ENCODE results near the gene VPS4B. TPM values are rescaled to one million over a fixed set of nuclear protein-coding genes. Genes with fewer than 3 reads are reported as not detected.
A peak's percentile ranks its signal among the peaks of the same experiment; 100 is the strongest.
"Not testable (repeated sequence)": the region's sequence is repeated elsewhere in the genome, so short reads cannot be mapped to it uniquely, and the experiment has no call there.

VPS4B gene
- total and polyA plus RNA-seq, 2 donors (not counting 1 experiment from before 2014, with no cell fraction given) = 14.5 to 93.9 TPM

DNA sequence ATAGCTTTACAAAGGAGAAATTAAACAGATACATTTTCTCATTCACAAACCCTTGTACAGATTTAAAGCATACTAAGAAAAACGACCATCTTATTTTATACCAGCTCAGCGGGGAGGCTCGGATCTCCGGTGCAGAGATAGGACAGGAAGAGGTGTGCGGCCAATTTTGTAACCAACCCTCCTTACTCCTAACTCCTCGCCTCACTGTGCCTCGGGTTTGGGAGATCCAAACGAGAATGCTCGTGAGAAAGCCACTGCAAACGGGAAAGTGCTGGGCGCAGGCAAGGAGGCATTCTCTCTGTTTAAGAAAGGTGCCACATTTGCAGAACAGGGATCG, 56.4 kb downstream of the VPS4B start:
- Histone ChIP-seq H3K27ac (ENCODE audit: low read length in 2 of 2) (peak overlapping the region in 1 of 2 donors; percentile 70), H2AFZ (ENCODE audit: insufficient read depth, low read depth, low read length, poor library complexity, severe bottlenecking) (peak overlapping the region; percentile 96), H3K4me2 (replicated peaks; ENCODE audit: low read depth, low read length, poor library complexity, severe bottlenecking) (peak overlapping the region; percentile 73), H3K36me3 (replicated peaks in 1 of 2; ENCODE audit: control extremely low read depth in 1 of 2, control insufficient read depth in 1 of 2, extremely low read depth in 1 of 2, insufficient read depth in 2 of 2, low read length in 1 of 2) (peaks cover 0 to 4% of the 10 kb centered on the region in 2 experiments), H3K9me3 (ENCODE audit: control extremely low read depth in 1 of 3, control insufficient read depth in 2 of 3, insufficient read depth in 1 of 3, low read length in 2 of 3) (no peaks in the 10 kb centered on the region), H3K79me2 (ENCODE audit: control insufficient read depth, insufficient read depth, low read length) (peaks cover 3% of the 10 kb centered on the region), H3K27me3 (replicated peaks in 1 of 4; ENCODE audit: control extremely low read depth in 1 of 4, control insufficient read depth in 3 of 4, insufficient read depth in 4 of 4, low read length in 3 of 4) (no peaks in the 10 kb centered on the region), H4K20me1 (ENCODE audit: control insufficient read depth, insufficient read depth, low read length, poor library complexity, severe bottlenecking) (no peaks in the 10 kb centered on the region), H3K4me3 (ENCODE audit: control extremely low read depth in 1 of 5, extremely low read depth in 1 of 5, insufficient read depth in 1 of 5, low read depth in 2 of 5, low read length in 4 of 5) (peak overlapping the region; percentile 68 to 94 (median 85)), H3K9ac (ENCODE audit: low read length) (peak overlapping the region; percentile 83), H3K4me1 (ENCODE audit: control insufficient read depth in 2 of 2, insufficient read depth in 2 of 2, low read length in 2 of 2) (peaks cover 11 to 13% of the 10 kb centered on the region in 2 donors)
- ChIA-PET POLR2A (interaction anchor here (1.5 kb wide), 1 partner anchor 56 kb away, joined by 4 read pairs; the partner anchor contains the start of gene VPS4B), CTCF (interaction anchor here (1.1 to 1.5 kb wide), 2 partner anchors 43 to 57 kb away, joined by 3 to 5 read pairs; partner anchors contain the start of gene VPS4B)
- DNase-seq (no peak), ATAC-seq (ENCODE audit: low read depth) (no peak)
- 12% methylated on average over 10 of the region's 12 CpGs for WGBS (ENCODE audit: insufficient coverage)
- Mint-ChIP-seq H3K9me3 (ENCODE audit: insufficient read depth) (peaks cover 2% of the 10 kb centered on the region), H3K27me3 (no peaks in the 10 kb centered on the region), H3K27ac (peak overlapping the region; percentile 54), H3K4me1 (peaks cover 26% of the 10 kb centered on the region), H3K4me3 (peak overlapping the region; percentile 90)
- TF ChIP-seq, protein P1, sequence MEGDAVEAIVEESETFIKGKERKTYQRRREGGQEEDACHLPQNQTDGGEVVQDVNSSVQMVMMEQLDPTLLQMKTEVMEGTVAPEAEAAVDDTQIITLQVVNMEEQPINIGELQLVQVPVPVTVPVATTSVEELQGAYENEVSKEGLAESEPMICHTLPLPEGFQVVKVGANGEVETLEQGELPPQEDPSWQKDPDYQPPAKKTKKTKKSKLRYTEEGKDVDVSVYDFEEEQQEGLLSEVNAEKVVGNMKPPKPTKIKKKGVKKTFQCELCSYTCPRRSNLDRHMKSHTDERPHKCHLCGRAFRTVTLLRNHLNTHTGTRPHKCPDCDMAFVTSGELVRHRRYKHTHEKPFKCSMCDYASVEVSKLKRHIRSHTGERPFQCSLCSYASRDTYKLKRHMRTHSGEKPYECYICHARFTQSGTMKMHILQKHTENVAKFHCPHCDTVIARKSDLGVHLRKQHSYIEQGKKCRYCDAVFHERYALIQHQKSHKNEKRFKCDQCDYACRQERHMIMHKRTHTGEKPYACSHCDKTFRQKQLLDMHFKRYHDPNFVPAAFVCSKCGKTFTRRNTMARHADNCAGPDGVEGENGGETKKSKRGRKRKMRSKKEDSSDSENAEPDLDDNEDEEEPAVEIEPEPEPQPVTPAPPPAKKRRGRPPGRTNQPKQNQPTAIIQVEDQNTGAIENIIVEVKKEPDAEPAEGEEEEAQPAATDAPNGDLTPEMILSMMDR (IDR thresholded peaks at IDR 0.05) = no peak
- TF ChIP-seq EZH2 (IDR thresholded peaks at IDR 0.05; ENCODE audit: borderline replicate concordance, insufficient read depth, low read depth, low read length, poor library complexity, severe bottlenecking) = no peak
- intact Hi-C loops (cut with micrococcal nuclease) = loop anchor here (2.0 to 5.0 kb wide), 3 partner anchors 45 to 1179 kb away; partner anchors contain the start of genes PIGN and RELCH

DNA sequence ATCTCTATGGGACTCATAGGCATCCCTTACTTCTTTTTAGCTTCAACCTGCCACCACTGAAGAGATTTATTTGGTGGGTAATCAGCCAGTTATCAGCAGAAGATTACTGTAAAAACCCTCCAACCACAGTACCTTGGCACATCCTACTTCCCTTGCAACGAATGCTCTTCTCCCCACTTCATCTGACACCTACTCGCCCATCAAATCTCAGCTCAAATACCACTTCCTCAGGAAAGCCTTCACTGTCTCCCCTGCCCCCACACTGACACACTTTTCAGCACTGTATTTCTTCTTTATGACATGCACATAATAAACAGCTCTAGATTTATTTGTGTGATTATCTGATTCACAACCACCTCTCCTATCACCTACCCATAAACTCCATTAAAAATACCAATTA, 58.3 kb downstream of the VPS4B start:
- Histone ChIP-seq H3K9me3 (ENCODE audit: control extremely low read depth in 1 of 3, control insufficient read depth in 2 of 3, insufficient read depth in 1 of 3, low read length in 2 of 3) (no peaks in the 10 kb centered on the region), H3K27ac (ENCODE audit: low read length in 2 of 2) (no peak overlapping the region), H3K4me3 (ENCODE audit: control extremely low read depth in 1 of 5, extremely low read depth in 1 of 5, insufficient read depth in 1 of 5, low read depth in 2 of 5, low read length in 4 of 5) (no peak overlapping the region), H4K20me1 (ENCODE audit: control insufficient read depth, insufficient read depth, low read length, poor library complexity, severe bottlenecking) (no peaks in the 10 kb centered on the region), H3K27me3 (replicated peaks in 1 of 4; ENCODE audit: control extremely low read depth in 1 of 4, control insufficient read depth in 3 of 4, insufficient read depth in 4 of 4, low read length in 3 of 4) (no peaks in the 10 kb centered on the region), H3K4me2 (replicated peaks; ENCODE audit: low read depth, low read length, poor library complexity, severe bottlenecking) (no peak overlapping the region), H2AFZ (ENCODE audit: insufficient read depth, low read depth, low read length, poor library complexity, severe bottlenecking) (no peak overlapping the region), H3K4me1 (ENCODE audit: control insufficient read depth in 2 of 2, insufficient read depth in 2 of 2, low read length in 2 of 2) (peaks cover 11 to 13% of the 10 kb centered on the region in 2 donors), H3K9ac (ENCODE audit: low read length) (no peak overlapping the region), H3K79me2 (ENCODE audit: control insufficient read depth, insufficient read depth, low read length) (peaks cover 3% of the 10 kb centered on the region), H3K36me3 (replicated peaks in 1 of 2; ENCODE audit: control extremely low read depth in 1 of 2, control insufficient read depth in 1 of 2, extremely low read depth in 1 of 2, insufficient read depth in 2 of 2, low read length in 1 of 2) (peaks cover 0 to 4% of the 10 kb centered on the region in 2 experiments)
- no peaks in the 10 kb centered on the region for H3K27me3 Mint-ChIP-seq
- WGBS (ENCODE audit: insufficient coverage) = 0% methylated on average over 2 of the region's 2 CpGs
- intact Hi-C loops (cut with micrococcal nuclease) = no loop called here
- H3K9me3 Mint-ChIP-seq (ENCODE audit: insufficient read depth) = peaks cover 2% of the 10 kb centered on the region
- H3K4me1 Mint-ChIP-seq = peaks cover 25% of the 10 kb centered on the region
- POLR2A ChIA-PET = interaction anchor here (0.8 kb wide), 1 partner anchor 58 kb away, joined by 3 read pairs; the partner anchor contains the start of gene VPS4B
- H3K4me3 Mint-ChIP-seq = no peak overlapping the region
- ATAC-seq (ENCODE audit: low read depth) (no peak), DNase-seq (no peak)
- TF ChIP-seq, protein P1 (IDR thresholded peaks at IDR 0.05) = no peak
- TF ChIP-seq EZH2 (IDR thresholded peaks at IDR 0.05; ENCODE audit: borderline replicate concordance, insufficient read depth, low read depth, low read length, poor library complexity, severe bottlenecking) = no peak
- H3K27ac Mint-ChIP-seq = no peak overlapping the region
- CTCF ChIA-PET = interaction anchor here (0.7 kb wide), 1 partner anchor 17 kb away, joined by 3 read pairs; no protein-coding TSS in a partner anchor

DNA sequence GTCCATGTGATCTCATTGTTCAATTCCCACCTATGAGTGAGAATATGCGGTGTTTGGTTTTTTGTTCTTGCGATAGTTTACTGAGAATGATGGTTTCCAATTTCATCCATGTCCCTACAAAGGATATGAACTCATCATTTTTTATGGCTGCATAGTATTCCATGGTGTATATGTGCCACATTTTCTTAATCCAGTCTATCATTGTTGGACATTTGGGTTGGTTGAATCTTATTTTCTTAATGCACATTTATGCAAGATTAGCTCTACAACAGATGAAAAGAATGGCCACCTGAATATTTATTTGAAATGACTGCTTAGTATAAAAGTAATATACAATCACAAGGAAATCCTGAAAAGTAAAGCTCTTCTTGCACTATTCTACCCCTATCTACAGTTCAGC, 58.9 kb downstream of the VPS4B start:
- peaks cover 11% of the 10 kb centered on the region in 2 donors for H3K4me1 ChIP-seq (ENCODE audit: control insufficient read depth in 2 of 2, insufficient read depth in 2 of 2, low read length in 2 of 2)
- H3K27me3 Mint-ChIP-seq; H3K36me3 ChIP-seq (replicated peaks in 1 of 2; ENCODE audit: control extremely low read depth in 1 of 2, control insufficient read depth in 1 of 2, extremely low read depth in 1 of 2, insufficient read depth in 2 of 2, low read length in 1 of 2); H3K9me3 ChIP-seq (ENCODE audit: control extremely low read depth in 1 of 3, control insufficient read depth in 2 of 3, insufficient read depth in 1 of 3, low read length in 2 of 3); H3K4me2 ChIP-seq (replicated peaks; ENCODE audit: low read depth, low read length, poor library complexity, severe bottlenecking); H3K79me2 ChIP-seq (ENCODE audit: control insufficient read depth, insufficient read depth, low read length); H3K27me3 ChIP-seq (replicated peaks in 1 of 4; ENCODE audit: control extremely low read depth in 1 of 4, control insufficient read depth in 3 of 4, insufficient read depth in 4 of 4, low read length in 3 of 4); intact Hi-C loops (cut with micrococcal nuclease); H4K20me1 ChIP-seq (ENCODE audit: control insufficient read depth, insufficient read depth, low read length, poor library complexity, severe bottlenecking); H3K9ac ChIP-seq (ENCODE audit: low read length); POLR2A ChIA-PET; H3K27ac ChIP-seq (ENCODE audit: low read length in 2 of 2); H3K4me3 Mint-ChIP-seq; CTCF ChIA-PET; H3K9me3 Mint-ChIP-seq (ENCODE audit: insufficient read depth); H3K27ac Mint-ChIP-seq; DNase-seq; ATAC-seq (ENCODE audit: low read depth); H3K4me3 ChIP-seq (ENCODE audit: control extremely low read depth in 1 of 5, extremely low read depth in 1 of 5, insufficient read depth in 1 of 5, low read depth in 2 of 5, low read length in 4 of 5); H2AFZ ChIP-seq (ENCODE audit: insufficient read depth, low read depth, low read length, poor library complexity, severe bottlenecking): not testable (repeated sequence)
- H3K4me1 Mint-ChIP-seq = peaks cover 24% of the 10 kb centered on the region
- no CpG with 5 or more reads among the region's 2 CpGs for WGBS (ENCODE audit: insufficient coverage)
